Measurements from ENCODE around the gene TRIM17.

TRIM17 gene

GRCh38 chr1:228366062-228366865 is 50.4 kb downstream of the TRIM17 start:
- DNase-seq = no peak

GRCh38 chr1:228365271-228366061 is 51.2 kb downstream of the TRIM17 start:
- DNase-seq = no peak

GRCh38 chr1:228364706-228365213 is 51.9 kb downstream of the TRIM17 start:
- no peak for DNase-seq

- no peak for DNase-seq
Measured at GRCh38 chr1:228364068-228364705, 52.5 kb downstream of the TRIM17 start.

- no peak for DNase-seq
Measured at GRCh38 chr1:228363686-228364067, 53.0 kb downstream of the TRIM17 start.

- no peak for DNase-seq
Measured at GRCh38 chr1:228362884-228363450, 53.7 kb downstream of the TRIM17 start.

GRCh38 chr1:228362141-228362883 is 54.3 kb downstream of the TRIM17 start:
- DNase-seq = no peak

GRCh38 chr1:228361314-228362140 is 55.1 kb downstream of the TRIM17 start:
- no peak for DNase-seq

- DNase-seq = no peak
Measured at GRCh38 chr1:228360533-228361313, 55.9 kb downstream of the TRIM17 start.

GRCh38 chr1:228359613-228360532 is 56.8 kb downstream of the TRIM17 start:
- no peak for DNase-seq

- no peak for DNase-seq
Measured at GRCh38 chr1:228358764-228359612, 57.7 kb downstream of the TRIM17 start.

GRCh38 chr1:228358039-228358763 is 58.5 kb downstream of the TRIM17 start:
- DNase-seq = no peak
